ENCODE data around the gene WDR37. TPM values are rescaled to one million over a fixed set of nuclear protein-coding genes. Genes with fewer than 3 reads are reported as not detected.

WDR37 gene
- total RNA-seq, 6 experiments from 2014 or later, result 17.0 to 22.8 (median 18.8) TPM

DNA sequence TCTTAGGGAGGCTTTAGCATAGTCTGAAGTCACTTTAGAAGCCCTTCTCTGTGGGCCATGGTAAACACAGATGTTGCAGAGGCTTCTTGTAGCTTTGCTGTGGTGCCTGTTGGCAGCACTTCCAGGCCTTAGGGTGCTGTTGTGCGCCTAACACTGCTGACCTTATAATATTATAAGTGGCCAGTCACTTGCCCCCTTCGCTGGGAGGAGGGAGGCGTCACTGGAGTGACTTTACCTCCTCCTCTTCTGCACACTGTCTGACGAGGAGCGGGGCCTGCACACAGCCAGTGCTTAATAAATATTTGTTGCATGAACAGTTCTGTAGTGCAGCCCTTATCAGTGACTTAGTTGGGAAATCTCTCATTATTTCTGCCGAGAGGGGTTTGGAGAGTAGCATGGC lies 63.3 kb downstream of the WDR37 start:
- no peak for DNase-seq
- no peaks in the 10 kb centered on the region for H3K4me1 Mint-ChIP-seq (ENCODE audit: low read depth)
- H3K9me3 Mint-ChIP-seq, result no peaks in the 10 kb centered on the region
- no peak overlapping the region for H3K4me3 Mint-ChIP-seq
- H3K27me3 Mint-ChIP-seq (ENCODE audit: insufficient read depth), result peaks cover 8% of the 10 kb centered on the region; the same call in 1 of the 2 replicates
- TF ChIP-seq, protein P1, sequence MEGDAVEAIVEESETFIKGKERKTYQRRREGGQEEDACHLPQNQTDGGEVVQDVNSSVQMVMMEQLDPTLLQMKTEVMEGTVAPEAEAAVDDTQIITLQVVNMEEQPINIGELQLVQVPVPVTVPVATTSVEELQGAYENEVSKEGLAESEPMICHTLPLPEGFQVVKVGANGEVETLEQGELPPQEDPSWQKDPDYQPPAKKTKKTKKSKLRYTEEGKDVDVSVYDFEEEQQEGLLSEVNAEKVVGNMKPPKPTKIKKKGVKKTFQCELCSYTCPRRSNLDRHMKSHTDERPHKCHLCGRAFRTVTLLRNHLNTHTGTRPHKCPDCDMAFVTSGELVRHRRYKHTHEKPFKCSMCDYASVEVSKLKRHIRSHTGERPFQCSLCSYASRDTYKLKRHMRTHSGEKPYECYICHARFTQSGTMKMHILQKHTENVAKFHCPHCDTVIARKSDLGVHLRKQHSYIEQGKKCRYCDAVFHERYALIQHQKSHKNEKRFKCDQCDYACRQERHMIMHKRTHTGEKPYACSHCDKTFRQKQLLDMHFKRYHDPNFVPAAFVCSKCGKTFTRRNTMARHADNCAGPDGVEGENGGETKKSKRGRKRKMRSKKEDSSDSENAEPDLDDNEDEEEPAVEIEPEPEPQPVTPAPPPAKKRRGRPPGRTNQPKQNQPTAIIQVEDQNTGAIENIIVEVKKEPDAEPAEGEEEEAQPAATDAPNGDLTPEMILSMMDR (IDR thresholded peaks at IDR 0.05), result no peak
- H3K36me3 Mint-ChIP-seq (ENCODE audit: low read depth), result peaks cover 14% of the 10 kb centered on the region
- H3K27ac Mint-ChIP-seq, result no peak overlapping the region

DNA sequence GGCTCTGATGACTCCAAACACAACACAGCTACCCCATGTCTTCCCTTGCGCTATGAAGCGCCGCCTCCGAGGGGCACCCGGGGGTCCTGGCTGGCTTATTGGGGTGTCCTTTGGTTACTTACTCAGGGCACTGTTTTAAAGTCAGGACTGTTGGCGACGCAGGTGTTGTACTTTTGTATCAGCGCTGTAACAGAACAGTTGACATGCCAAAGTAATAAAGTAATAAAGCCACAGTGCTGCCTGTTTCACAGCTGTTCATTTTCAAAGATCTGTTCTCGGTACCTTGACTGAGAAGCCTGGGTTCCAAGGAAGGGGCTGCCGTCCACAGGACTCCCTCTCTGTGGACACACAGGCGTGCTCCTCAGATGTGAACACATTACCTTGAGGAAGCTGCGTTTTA lies 64.1 kb downstream of the WDR37 start:
- Mint-ChIP-seq H3K9me3 (no peaks in the 10 kb centered on the region), H3K4me3 (no peak overlapping the region), H3K36me3 (ENCODE audit: low read depth) (peaks cover 18% of the 10 kb centered on the region)

DNA sequence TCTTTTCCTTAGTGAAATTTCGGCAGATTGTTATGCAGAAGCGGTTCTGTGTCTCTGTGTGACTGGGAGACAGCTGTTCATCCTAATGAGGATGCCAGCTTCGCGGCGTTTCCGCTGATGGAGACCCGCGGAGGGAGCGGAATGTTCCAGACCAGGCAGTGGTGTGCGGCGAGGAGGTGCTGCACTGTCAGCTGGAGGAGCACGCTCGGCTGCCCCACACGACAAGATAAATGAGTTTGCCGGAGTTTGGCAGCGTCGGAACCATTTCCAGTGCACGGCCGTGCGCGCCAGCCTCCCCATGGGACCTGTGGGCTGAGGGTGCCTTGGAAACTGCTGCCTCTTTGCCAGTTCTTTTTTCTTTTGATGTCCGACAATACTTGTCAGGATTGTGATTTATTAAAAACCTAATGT lies 64.6 kb downstream of the WDR37 start:
- H3K4me3 Mint-ChIP-seq, result no peak overlapping the region
- TF ChIP-seq, protein P1 (IDR thresholded peaks at IDR 0.05), result no peak
- no peaks in the 10 kb centered on the region for H3K4me1 Mint-ChIP-seq (ENCODE audit: low read depth)
- H3K9me3 Mint-ChIP-seq, result no peaks in the 10 kb centered on the region
- H3K27ac Mint-ChIP-seq, result no peak overlapping the region
- H3K36me3 Mint-ChIP-seq (ENCODE audit: low read depth), result peaks cover 18% of the 10 kb centered on the region
- peaks cover 6% of the 10 kb centered on the region; the same call in 1 of the 2 replicates for H3K27me3 Mint-ChIP-seq (ENCODE audit: insufficient read depth)
- no peak for DNase-seq

More for the DNA sequence above, 64.1 kb downstream of the WDR37 start:
- peaks cover 6% of the 10 kb centered on the region; the same call in 1 of the 2 replicates for H3K27me3 Mint-ChIP-seq (ENCODE audit: insufficient read depth)
- H3K4me1 Mint-ChIP-seq (ENCODE audit: low read depth), result no peaks in the 10 kb centered on the region
- no peak for DNase-seq
- H3K27ac Mint-ChIP-seq, result no peak overlapping the region
- TF ChIP-seq, protein P1 (IDR thresholded peaks at IDR 0.05), result no peak

DNA sequence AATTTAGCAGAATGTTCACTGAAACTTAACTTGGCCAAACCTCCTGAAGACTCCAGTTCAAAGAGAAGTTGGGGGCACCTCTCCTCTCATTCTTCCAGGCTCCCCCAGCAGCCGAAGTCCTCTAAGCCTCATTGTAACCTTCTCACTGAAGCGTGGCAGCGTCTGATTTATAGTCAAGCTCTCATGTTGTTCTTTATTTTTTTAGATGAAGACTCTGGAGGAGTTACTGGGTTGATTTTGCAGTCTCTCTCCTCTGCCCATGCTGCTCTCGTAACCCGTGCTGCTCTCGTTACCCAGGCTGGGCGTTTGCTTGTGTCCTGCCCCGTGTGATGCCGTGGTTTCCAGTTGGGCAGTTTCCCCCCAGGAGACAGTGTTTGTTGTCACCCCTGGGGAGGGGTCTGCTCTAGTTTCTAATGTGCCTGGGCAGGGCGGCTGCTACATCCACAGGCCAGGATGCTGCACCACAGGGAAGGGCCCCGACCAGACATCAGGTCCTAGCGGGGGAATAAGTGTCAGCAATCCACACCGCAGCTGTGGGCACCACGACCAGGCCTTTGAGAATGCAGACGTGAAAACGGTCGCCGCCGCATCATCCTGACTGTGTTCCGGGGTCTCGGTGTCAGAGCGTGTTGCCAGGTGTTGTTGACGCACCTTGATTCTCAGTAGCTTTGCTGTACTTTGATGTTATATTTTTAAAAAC lies 65.2 kb downstream of the WDR37 start:
- H3K9me3 Mint-ChIP-seq, result no peaks in the 10 kb centered on the region
- no peaks in the 10 kb centered on the region for H3K4me1 Mint-ChIP-seq (ENCODE audit: low read depth)
- DNase-seq, result no peak
- TF ChIP-seq, protein P1 (IDR thresholded peaks at IDR 0.05), result no peak
- H3K27ac Mint-ChIP-seq, result no peak overlapping the region
- peaks cover 18% of the 10 kb centered on the region for H3K36me3 Mint-ChIP-seq (ENCODE audit: low read depth)
- no peak overlapping the region for H3K4me3 Mint-ChIP-seq
- H3K27me3 Mint-ChIP-seq (ENCODE audit: insufficient read depth), result peaks cover 6% of the 10 kb centered on the region; the same call in 1 of the 2 replicates

DNA sequence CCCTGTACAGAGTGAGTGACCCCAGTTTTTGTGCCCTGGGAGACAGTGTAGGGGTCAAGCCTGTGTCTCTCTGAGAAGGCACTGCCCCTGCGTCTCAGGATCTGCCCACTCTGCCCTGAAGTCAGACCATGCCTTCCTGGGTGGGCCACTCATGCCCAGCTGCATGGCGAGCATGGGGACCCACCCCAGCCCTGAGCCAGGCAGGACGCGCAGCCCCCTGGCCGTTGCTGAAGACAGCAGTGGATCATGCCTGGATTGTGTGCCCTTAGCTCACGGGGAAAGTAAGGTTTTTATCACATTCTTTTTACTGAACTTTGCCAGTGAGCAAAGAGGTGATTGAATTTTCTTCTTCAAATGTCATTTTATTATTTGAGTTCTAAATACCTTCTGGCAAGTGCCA lies 66.2 kb downstream of the WDR37 start:
- no peak for DNase-seq
- H3K27me3 Mint-ChIP-seq (ENCODE audit: insufficient read depth), result peaks cover 4% of the 10 kb centered on the region; the same call in 1 of the 2 replicates
- H3K4me1 Mint-ChIP-seq (ENCODE audit: low read depth), result no peaks in the 10 kb centered on the region
- peaks cover 18% of the 10 kb centered on the region for H3K36me3 Mint-ChIP-seq (ENCODE audit: low read depth)
- H3K9me3 Mint-ChIP-seq, result no peaks in the 10 kb centered on the region
- no peak overlapping the region for H3K27ac Mint-ChIP-seq
- H3K4me3 Mint-ChIP-seq, result no peak overlapping the region
- TF ChIP-seq, protein P1 (IDR thresholded peaks at IDR 0.05), result no peak
